GM19351 (cell line): ENCODE results near the gene TYSND1.
"Not testable (repeated sequence)": the region's sequence is repeated elsewhere in the genome, so short reads cannot be mapped to it uniquely, and the experiment has no call there.

Experiments
- ATAC-seq: cut with Tn5 transposase; IDR thresholded peaks from one replicate; pipeline ENCODE4 v1.9.1; 2021; ENCODE audit warnings: mild to moderate bottlenecking, moderate library complexity; ENCODE audit not compliant: unreplicated experiment

Gene TYSND1

GRCh38 chr10:70146489-70147258 is at the start of gene TYSND1:
Gene TYSND1 (minus strand): TSS chr10:70146700. CDS start chr10:70146586, 114 bp downstream.
- ATAC-seq = peak; percentile 93

GRCh38 chr10:70193391-70193844 is 46.9 kb upstream of the TYSND1 start:
- ATAC-seq = no peak

- no peak for ATAC-seq
These were observed 45.9 kb upstream of the TYSND1 start for GRCh38 chr10:70192326-70192968.

- no peak for ATAC-seq
These were observed 45.4 kb upstream of the TYSND1 start for GRCh38 chr10:70191972-70192305.

GRCh38 chr10:70191161-70191971 is 44.9 kb upstream of the TYSND1 start:
- ATAC-seq = no peak

GRCh38 chr10:70190581-70190980 is 44.1 kb upstream of the TYSND1 start:
- ATAC-seq = no peak

GRCh38 chr10:70190102-70190501 is 43.6 kb upstream of the TYSND1 start:
- ATAC-seq = no peak

- no peak for ATAC-seq
These were observed 42.3 kb upstream of the TYSND1 start for GRCh38 chr10:70188768-70189167.

GRCh38 chr10:70186571-70186970 is 40.1 kb upstream of the TYSND1 start:
- no peak for ATAC-seq

- ATAC-seq = no peak
These were observed 39.6 kb upstream of the TYSND1 start for GRCh38 chr10:70186090-70186489.

- ATAC-seq = no peak
These were observed 36.8 kb upstream of the TYSND1 start for GRCh38 chr10:70183304-70183703.

- not testable (repeated sequence) for ATAC-seq
These were observed 32.7 kb upstream of the TYSND1 start for GRCh38 chr10:70179209-70179608.

GRCh38 chr10:70178139-70178725 is 31.7 kb upstream of the TYSND1 start:
- ATAC-seq = no peak

- ATAC-seq = no peak
These were observed 29.9 kb upstream of the TYSND1 start for GRCh38 chr10:70176441-70176840.

- ATAC-seq = no peak
These were observed 29.0 kb upstream of the TYSND1 start for GRCh38 chr10:70175516-70175915.

- no peak for ATAC-seq
These were observed 27.7 kb upstream of the TYSND1 start for GRCh38 chr10:70174058-70174741.

GRCh38 chr10:70169649-70170364 is 23.3 kb upstream of the TYSND1 start:
- peak; percentile 13 for ATAC-seq

- ATAC-seq = no peak
These were observed 22.5 kb upstream of the TYSND1 start for GRCh38 chr10:70169011-70169410.

- no peak for ATAC-seq
These were observed 20.7 kb upstream of the TYSND1 start for GRCh38 chr10:70167246-70167645.

GRCh38 chr10:70166394-70166793 is 19.9 kb upstream of the TYSND1 start:
- ATAC-seq = no peak
